Mucosa of descending colon (tissue), 3 donors: ENCODE measurements around the gene FUT4. TPM values are rescaled to one million over a fixed set of nuclear protein-coding genes. Genes with fewer than 3 reads are reported as not detected.
A peak's percentile ranks its signal among the peaks of the same experiment; 100 is the strongest.

Experiments used
- ATAC-seq: fragments of 200-7000 bp; cut with Tn5 transposase; one replicate; pipeline ENCODE4 v1.9.1; 2020; ENCODE audit warnings: mild to moderate bottlenecking, moderate library complexity
- DNase-seq, 3 donors: peaks; one replicate each; pipeline ENCODE4 v3.0.0-alpha.2; 2020
- H3K36me3 ChIP-seq: fragments of 200-600 bp; one replicate; pipeline ENCODE4 v1.8.0; 2021; ENCODE audit warnings: low read depth, mild to moderate bottlenecking
- H3K4me1 ChIP-seq: fragments of 200-600 bp; one replicate; pipeline ENCODE4 v1.8.0; 2021; ENCODE audit warnings: low read depth, mild to moderate bottlenecking
- H3K4me3 ChIP-seq: fragments of 200-600 bp; one replicate; pipeline ENCODE4 v1.8.0; 2021; ENCODE audit warnings: mild to moderate bottlenecking
- H3K9me3 ChIP-seq: fragments of 200-600 bp; one replicate; pipeline ENCODE4 v1.8.0; 2021; ENCODE audit warnings: mild to moderate bottlenecking
- intact Hi-C, 2 donors: fragments of 100-400 bp; cut with DNase I in 1 of 2; cut with micrococcal nuclease in 1 of 2; formaldehyde crosslinking; loops; one replicate each; pipeline versions ENCODE4 v1.11.0 to v1.11.1; 2022; cut with DNase I, micrococcal nuclease
- total RNA-seq, 3 donors: library from RNA; stranded (reverse); fragmentation: NEBNext Ultra II Directional in 2 of 3; extraction: Animal tissue kit (Norgen Biotek cat#: 25700) in 2 of 3; gene quantifications; one replicate each; pipeline versions ENCODE4 v1.2.1 to v1.2.4, GENCODE V29; 2021 to 2023
- TF ChIP-seq, protein P1 (sequence below): fragments of 200-600 bp; IDR thresholded peaks from one replicate; pipeline ENCODE4 v1.8.0; 2022; ENCODE audit warnings: antibody characterized with exemption, mild to moderate bottlenecking
- donor health status: DM: no; HTN: no; CAD: no; lungs with moderate emphysema.
- donor health status: DM: no; HTN: no; CAD: no.
- donor health status: DM: no; HTN: yes; CAD: no.

FUT4 gene
- total RNA-seq, 3 donors from 2014 or later = 13.9 to 23.5 (median 21.9) TPM

DNA sequence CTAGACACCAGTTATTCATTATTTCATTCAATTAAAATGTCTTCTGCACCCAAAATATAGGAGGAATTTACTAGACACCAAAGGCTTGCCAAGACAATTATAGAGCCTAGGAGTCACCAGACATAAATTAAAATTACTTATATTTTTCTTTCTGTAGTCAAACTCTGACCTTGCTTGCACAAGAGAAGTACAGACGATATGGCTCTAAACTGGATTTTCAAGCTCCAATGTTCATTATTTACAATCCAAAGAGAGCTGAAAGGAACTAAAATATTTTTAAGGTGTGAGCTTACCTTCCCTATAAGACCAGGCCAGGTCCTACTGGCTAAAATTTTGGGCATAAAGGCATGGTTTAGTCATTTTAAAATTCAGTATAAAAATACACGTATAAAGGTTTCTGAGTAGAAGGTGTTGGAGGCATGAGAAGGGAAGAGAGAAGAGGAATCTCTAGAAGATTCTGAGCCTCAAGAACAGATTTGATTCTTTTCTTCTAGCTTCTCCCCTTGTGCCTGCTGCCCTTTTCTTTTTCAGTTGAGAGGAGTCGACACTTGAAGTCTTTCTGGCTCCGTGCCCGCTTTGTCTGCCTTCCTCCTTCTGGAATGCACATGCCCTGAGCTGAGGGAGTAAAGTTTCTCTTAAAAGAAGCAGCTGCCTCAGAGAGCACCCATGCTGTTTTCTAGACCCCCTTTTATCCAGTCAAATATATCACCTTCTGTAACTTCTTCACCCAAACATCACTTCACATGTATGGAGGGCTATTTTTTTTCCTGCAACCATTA lies 18.0 kb upstream of the FUT4 start:
- H3K36me3 ChIP-seq = no peaks in the 10 kb centered on the region
- intact Hi-C loops = loop anchor here in 1 of 2 donors (10.0 kb wide), 1 partner anchor 369 kb away; no protein-coding TSS in a partner anchor
- no peak overlapping the region for H3K4me3 ChIP-seq
- H3K9me3 ChIP-seq = no peaks in the 10 kb centered on the region
- ATAC-seq = peak; percentile 73
- TF ChIP-seq, protein P1, sequence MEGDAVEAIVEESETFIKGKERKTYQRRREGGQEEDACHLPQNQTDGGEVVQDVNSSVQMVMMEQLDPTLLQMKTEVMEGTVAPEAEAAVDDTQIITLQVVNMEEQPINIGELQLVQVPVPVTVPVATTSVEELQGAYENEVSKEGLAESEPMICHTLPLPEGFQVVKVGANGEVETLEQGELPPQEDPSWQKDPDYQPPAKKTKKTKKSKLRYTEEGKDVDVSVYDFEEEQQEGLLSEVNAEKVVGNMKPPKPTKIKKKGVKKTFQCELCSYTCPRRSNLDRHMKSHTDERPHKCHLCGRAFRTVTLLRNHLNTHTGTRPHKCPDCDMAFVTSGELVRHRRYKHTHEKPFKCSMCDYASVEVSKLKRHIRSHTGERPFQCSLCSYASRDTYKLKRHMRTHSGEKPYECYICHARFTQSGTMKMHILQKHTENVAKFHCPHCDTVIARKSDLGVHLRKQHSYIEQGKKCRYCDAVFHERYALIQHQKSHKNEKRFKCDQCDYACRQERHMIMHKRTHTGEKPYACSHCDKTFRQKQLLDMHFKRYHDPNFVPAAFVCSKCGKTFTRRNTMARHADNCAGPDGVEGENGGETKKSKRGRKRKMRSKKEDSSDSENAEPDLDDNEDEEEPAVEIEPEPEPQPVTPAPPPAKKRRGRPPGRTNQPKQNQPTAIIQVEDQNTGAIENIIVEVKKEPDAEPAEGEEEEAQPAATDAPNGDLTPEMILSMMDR = no peak
- H3K4me1 ChIP-seq = peaks cover 3% of the 10 kb centered on the region
- peak; percentile 81 to 92 (median 84) for DNase-seq

DNA sequence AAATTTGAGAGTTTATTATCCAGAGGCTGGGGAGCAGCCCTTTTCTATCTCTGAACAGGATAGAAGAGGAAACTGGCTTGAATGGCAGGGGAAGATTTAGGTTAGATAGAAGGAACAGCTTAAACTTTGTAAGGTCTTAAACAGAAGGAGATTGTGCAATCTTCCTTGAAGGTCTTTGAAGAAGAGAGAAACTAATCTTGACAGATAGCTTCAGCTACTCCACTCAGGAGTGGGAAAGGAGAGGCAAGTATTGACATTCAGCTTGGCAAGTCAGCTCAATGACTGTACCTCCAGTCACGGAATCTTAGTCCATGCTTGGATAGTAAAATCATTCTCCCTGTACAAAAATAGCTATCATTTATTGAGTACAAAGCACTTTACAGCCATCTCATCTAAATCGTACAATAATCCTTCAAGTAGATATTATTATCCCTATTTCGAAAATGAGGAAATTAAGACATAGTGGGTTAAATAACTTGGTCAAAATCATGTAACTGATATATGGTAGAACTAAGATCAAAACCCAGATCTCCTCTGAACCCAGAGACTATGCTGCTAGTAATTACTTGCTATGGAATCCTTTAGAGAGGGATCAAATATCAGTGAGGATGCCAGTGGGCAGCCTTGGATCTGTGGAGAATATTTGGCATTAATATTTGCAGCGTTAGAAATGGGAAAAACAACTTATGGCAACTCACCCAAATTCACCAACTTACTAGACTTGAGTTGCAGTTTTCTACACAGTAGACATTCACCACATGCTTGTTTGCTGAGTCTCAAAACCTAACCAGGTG lies 16.9 kb upstream of the FUT4 start:
- ATAC-seq = no peak
- DNase-seq = no peak
- TF ChIP-seq, protein P1 = no peak
- Histone ChIP-seq H3K9me3 (no peaks in the 10 kb centered on the region), H3K36me3 (no peaks in the 10 kb centered on the region), H3K4me3 (no peak overlapping the region), H3K4me1 (peaks cover 3% of the 10 kb centered on the region)
- intact Hi-C loops = loop anchor here in 1 of 2 donors (10.0 kb wide), 1 partner anchor 368 kb away; no protein-coding TSS in a partner anchor

DNA sequence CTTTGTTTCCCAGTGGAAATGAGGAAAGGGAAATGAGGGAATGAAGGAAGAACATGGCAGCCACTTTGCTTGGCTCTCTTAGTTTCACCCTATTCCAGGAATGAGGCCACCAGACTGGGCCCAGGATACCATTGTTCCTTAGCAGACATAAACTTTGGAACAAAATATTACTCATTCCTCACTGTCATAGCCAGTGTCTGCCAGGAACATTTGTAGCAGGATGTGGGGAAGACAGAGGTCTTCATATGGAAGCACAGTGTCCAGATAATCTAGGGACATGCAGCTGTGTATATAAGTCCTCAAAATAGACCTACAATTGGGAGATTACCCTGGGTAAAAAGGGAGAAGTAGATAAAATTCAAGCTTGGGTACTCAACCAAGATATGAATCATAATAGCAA lies 15.2 kb upstream of the FUT4 start:
- TF ChIP-seq, protein P1 = no peak
- H3K4me1 ChIP-seq = peaks cover 3% of the 10 kb centered on the region
- H3K9me3 ChIP-seq = no peaks in the 10 kb centered on the region
- H3K36me3 ChIP-seq = no peaks in the 10 kb centered on the region
- no peak overlapping the region for H3K4me3 ChIP-seq
- intact Hi-C loops = loop anchor here in 1 of 2 donors (10.0 kb wide), 1 partner anchor 366 kb away; no protein-coding TSS in a partner anchor
- ATAC-seq (no peak), DNase-seq (no peak)

DNA sequence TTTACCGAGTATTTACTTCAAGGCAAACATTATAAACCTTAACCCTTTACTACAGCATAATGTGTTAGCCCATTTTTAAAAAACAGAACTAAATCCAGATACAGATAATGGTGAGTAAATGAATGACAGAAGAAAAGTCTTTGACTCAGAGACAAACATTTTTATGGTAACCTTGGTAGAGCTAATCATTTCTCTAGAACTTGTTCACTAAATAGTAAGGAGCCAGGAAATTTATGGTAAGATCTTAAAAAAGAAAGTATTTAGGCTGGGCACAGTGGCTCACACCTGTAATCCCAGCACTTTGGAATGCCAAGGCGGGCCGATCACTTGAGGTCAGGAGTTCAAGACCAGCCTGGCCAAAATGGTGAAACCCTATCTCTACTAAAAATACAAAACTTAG lies 11.5 kb upstream of the FUT4 start:
- intact Hi-C loops = no loop called here
- ATAC-seq (no peak), DNase-seq (no peak)
- TF ChIP-seq, protein P1 = no peak
- no peaks in the 10 kb centered on the region for H3K9me3 ChIP-seq
- no peak overlapping the region for H3K4me3 ChIP-seq
- peaks cover 4% of the 10 kb centered on the region for H3K4me1 ChIP-seq
- no peaks in the 10 kb centered on the region for H3K36me3 ChIP-seq

DNA sequence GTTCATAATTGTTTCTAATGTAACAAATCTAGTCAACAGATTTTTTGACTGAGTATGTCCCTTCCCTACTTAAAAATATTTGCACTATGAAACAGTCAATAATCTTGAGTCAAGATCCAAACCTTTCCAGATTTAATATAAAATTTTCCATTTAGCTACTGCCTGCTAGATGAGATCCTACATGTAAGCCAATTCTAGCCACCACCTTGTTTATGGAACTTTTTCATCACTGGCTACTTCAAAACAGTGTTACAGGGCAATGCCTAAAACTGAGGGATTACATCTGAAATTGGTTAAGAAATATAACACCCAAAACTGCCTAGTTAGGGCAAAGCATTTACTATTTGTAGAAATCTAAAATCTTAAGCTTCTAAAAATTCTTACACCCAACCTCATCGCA lies 10.5 kb upstream of the FUT4 start:
- no peak for ATAC-seq

More for the DNA sequence above, 10.5 kb upstream of the FUT4 start:
- H3K4me3 ChIP-seq = no peak overlapping the region
- H3K9me3 ChIP-seq = no peaks in the 10 kb centered on the region
- TF ChIP-seq, protein P1 = no peak
- peaks cover 4% of the 10 kb centered on the region for H3K4me1 ChIP-seq
- intact Hi-C loops = no loop called here
- no peaks in the 10 kb centered on the region for H3K36me3 ChIP-seq
- DNase-seq = no peak
